Type B pancreatic cell (in vitro differentiated cells): ENCODE results near the gene RAB40B. TPM values are rescaled to one million over a fixed set of nuclear protein-coding genes. Genes with fewer than 3 reads are reported as not detected.
"Not testable (repeated sequence)": the region's sequence is repeated elsewhere in the genome, so short reads cannot be mapped to it uniquely, and the experiment has no call there.

Experiments
- DNase-seq: peaks from one replicate; pipeline ENCODE4 v3.0.0; 2021; ENCODE audit warnings: mixed read lengths; ENCODE audit not compliant: unreplicated experiment; ENCODE audit errors: extremely low spot score
- H3K27ac Mint-ChIP-seq: 2 replicates; pipeline ENCODE4 v1.8.0; 2021; ENCODE audit warnings: mild to moderate bottlenecking, mixed read lengths
- H3K27me3 Mint-ChIP-seq: 2 replicates; pipeline ENCODE4 v1.8.0; 2021; ENCODE audit warnings: mixed read lengths
- H3K36me3 Mint-ChIP-seq: 2 replicates; pipeline ENCODE4 v1.8.0; 2021; ENCODE audit warnings: mixed read lengths
- H3K4me1 Mint-ChIP-seq: one replicate; pipeline ENCODE4 v1.8.0; 2021; ENCODE audit warnings: mixed read lengths; ENCODE audit not compliant: unreplicated experiment
- H3K4me3 Mint-ChIP-seq: 2 replicates; pipeline ENCODE4 v1.8.0; 2021; ENCODE audit warnings: mild to moderate bottlenecking, mixed read lengths
- H3K9me3 Mint-ChIP-seq: 2 replicates; pipeline ENCODE4 v1.8.0; 2021; ENCODE audit warnings: mixed read lengths
- CTCF ChIP-seq: fragments of 200-600 bp; sonication (generic); conservative IDR thresholded peaks from 2 replicates; pipeline ENCODE4 v1.5.0; 2021; ENCODE audit warnings: antibody characterized with exemption, mild to moderate bottlenecking
- total RNA-seq: library from RNA; stranded (reverse); gene quantifications from 2 replicates; pipeline ENCODE4 v1.2.1, GENCODE V29; 2021; ENCODE audit warnings: low replicate concordance

RAB40B gene
- total RNA-seq, 1 donor from 2014 or later: 16.7 TPM

- Mint-ChIP-seq H3K9me3 (no peaks in the 10 kb centered on the region), H3K4me1 (peaks cover 5% of the 10 kb centered on the region), H3K27ac (no peak overlapping the region), H3K36me3 (peaks cover 14% of the 10 kb centered on the region), H3K27me3 (no peaks in the 10 kb centered on the region), H3K4me3 (no peak overlapping the region)
- no peak for TF ChIP-seq CTCF
- DNase-seq: no peak
Observed at GRCh38 chr17:82657926-82658325, 40.6 kb downstream of the RAB40B start.

- TF ChIP-seq CTCF: no peak
- H3K27ac Mint-ChIP-seq: no peak overlapping the region
- no peak for DNase-seq
- no peaks in the 10 kb centered on the region for H3K27me3 Mint-ChIP-seq
- peaks cover 5% of the 10 kb centered on the region for H3K4me1 Mint-ChIP-seq
- no peak overlapping the region for H3K4me3 Mint-ChIP-seq
- H3K36me3 Mint-ChIP-seq: peaks cover 13% of the 10 kb centered on the region
- no peaks in the 10 kb centered on the region for H3K9me3 Mint-ChIP-seq
Observed at GRCh38 chr17:82656266-82656665, 42.2 kb downstream of the RAB40B start.

GRCh38 chr17:82655523-82655922 is 43.0 kb downstream of the RAB40B start:
- Mint-ChIP-seq H3K27me3 (no peaks in the 10 kb centered on the region), H3K36me3 (peaks cover 7% of the 10 kb centered on the region), H3K27ac (peak overlapping the region; percentile 88), H3K4me1 (peaks cover 5% of the 10 kb centered on the region), H3K9me3 (no peaks in the 10 kb centered on the region), H3K4me3 (no peak overlapping the region)
- DNase-seq: no peak
- no peak for TF ChIP-seq CTCF

- no peaks in the 10 kb centered on the region for H3K9me3 Mint-ChIP-seq
- peaks cover 7% of the 10 kb centered on the region for H3K36me3 Mint-ChIP-seq
- peaks cover 5% of the 10 kb centered on the region for H3K4me1 Mint-ChIP-seq
- TF ChIP-seq CTCF: no peak
- no peak for DNase-seq
- peak overlapping the region; percentile 88 for H3K27ac Mint-ChIP-seq
- H3K27me3 Mint-ChIP-seq: no peaks in the 10 kb centered on the region
- no peak overlapping the region for H3K4me3 Mint-ChIP-seq
Observed at GRCh38 chr17:82655038-82655479, 43.4 kb downstream of the RAB40B start.

GRCh38 chr17:82654611-82655010 is 43.9 kb downstream of the RAB40B start:
- H3K9me3 Mint-ChIP-seq, H3K27me3 Mint-ChIP-seq, H3K36me3 Mint-ChIP-seq, H3K4me3 Mint-ChIP-seq, DNase-seq, H3K4me1 Mint-ChIP-seq: not testable (repeated sequence)
- peak overlapping the region; percentile 88 for H3K27ac Mint-ChIP-seq

- TF ChIP-seq CTCF: no peak
- Mint-ChIP-seq H3K4me3 (no peak overlapping the region), H3K9me3 (no peaks in the 10 kb centered on the region), H3K36me3 (peaks cover 7% of the 10 kb centered on the region), H3K4me1 (peaks cover 5% of the 10 kb centered on the region), H3K27ac (peak overlapping the region; percentile 88), H3K27me3 (no peaks in the 10 kb centered on the region)
- no peak for DNase-seq
Observed at GRCh38 chr17:82653651-82654528, 44.6 kb downstream of the RAB40B start.
